Smooth muscle cell (in vitro differentiated cells): ENCODE results near the gene DCDC2. TPM values are rescaled to one million over a fixed set of nuclear protein-coding genes. Genes with fewer than 3 reads are reported as not detected.
"Not testable (repeated sequence)": the region's sequence is repeated elsewhere in the genome, so short reads cannot be mapped to it uniquely, and the experiment has no call there.

Experiments
- DNase-seq: peaks from one replicate; lab custom pipeline; 2025; ENCODE audit not compliant: unreplicated experiment; lab: John Stamatoyannopoulos, UW
- H2AFZ ChIP-seq: fragments of 200-600 bp; sonication (generic); 2 replicates; pipeline ENCODE4 v1.6.0; 2016; ENCODE audit warnings: antibody characterized with exemption, low read depth, mild to moderate bottlenecking
- H3F3A ChIP-seq: fragments of 200-600 bp; sonication (generic); 2 replicates; pipeline ENCODE4 v1.6.0; 2017; ENCODE audit warnings: antibody characterized with exemption, low read depth
- H3K27ac ChIP-seq: fragments of 200-600 bp; sonication (generic); 2 replicates; pipeline ENCODE4 v1.5.1; 2016; ENCODE audit warnings: low read depth, mild to moderate bottlenecking
- H3K27me3 ChIP-seq: fragments of 200-600 bp; sonication (generic); 2 replicates; pipeline ENCODE4 v1.6.1; 2016; ENCODE audit warnings: low read depth, mild to moderate bottlenecking
- H3K36me3 ChIP-seq: fragments of 200-600 bp; sonication (generic); 2 replicates; pipeline ENCODE4 v1.5.1; 2016; ENCODE audit warnings: low read depth
- H3K4me1 ChIP-seq: fragments of 200-600 bp; sonication (generic); 2 replicates; pipeline ENCODE4 v1.5.1; 2016; ENCODE audit warnings: low read depth
- H3K4me2 ChIP-seq: fragments of 200-600 bp; sonication (generic); 2 replicates; pipeline ENCODE4 v1.6.0; 2016; ENCODE audit warnings: mild to moderate bottlenecking
- H3K4me3 ChIP-seq: fragments of 200-600 bp; sonication (generic); 2 replicates; pipeline ENCODE4 v1.5.1; 2016; ENCODE audit warnings: mild to moderate bottlenecking
- H3K79me2 ChIP-seq: fragments of 200-600 bp; sonication (generic); 2 replicates; pipeline ENCODE4 v1.6.0; 2016; ENCODE audit warnings: low read depth, mild to moderate bottlenecking
- H3K9ac ChIP-seq: fragments of 200-600 bp; sonication (generic); 2 replicates; pipeline ENCODE4 v1.6.0; 2016; ENCODE audit warnings: low read depth
- H3K9me3 ChIP-seq: fragments of 200-600 bp; sonication (generic); replicated peaks from 2 replicates; pipeline ENCODE4 v1.5.1; 2016; ENCODE audit warnings: low read depth
- H4K20me1 ChIP-seq: fragments of 200-600 bp; sonication (generic); 2 replicates; pipeline ENCODE4 v1.6.0; 2016; ENCODE audit warnings: low read depth
- WGBS: methylation state at CpG from one replicate; pipeline ENCODE4 v1.1.7; 2016; ENCODE audit warnings: low lambda C conversion rate; 5-methylcytosine and 5-hydroxymethylcytosine counted together
- polyA plus RNA-seq: library from polyadenylated mRNA; unstranded; fragments of >200 nt; fragmentation: Nextera tagmentation; extraction: Ambion mirVana; gene quantifications from 2 replicates; pipeline ENCODE4 v1.2.1, GENCODE V29; 2016
- total RNA-seq: library from RNA; depleted of rRNA; stranded (reverse); fragments of >200 nt; gene quantifications from 2 replicates; pipeline ENCODE4 v1.2.3, GENCODE V29; 2014
- TF ChIP-seq, protein P1 (sequence below): fragments of 200-600 bp; sonication (generic); IDR thresholded peaks from 2 replicates; pipeline ENCODE4 v1.5.1; 2017; ENCODE audit warnings: borderline replicate concordance, mild to moderate bottlenecking, antibody characterized with exemption; ENCODE audit not compliant: insufficient read depth, poor library complexity, severe bottlenecking

The DCDC2 gene
- total and polyA plus RNA-seq, 2 experiments from 2014 or later, result not detected

DNA sequence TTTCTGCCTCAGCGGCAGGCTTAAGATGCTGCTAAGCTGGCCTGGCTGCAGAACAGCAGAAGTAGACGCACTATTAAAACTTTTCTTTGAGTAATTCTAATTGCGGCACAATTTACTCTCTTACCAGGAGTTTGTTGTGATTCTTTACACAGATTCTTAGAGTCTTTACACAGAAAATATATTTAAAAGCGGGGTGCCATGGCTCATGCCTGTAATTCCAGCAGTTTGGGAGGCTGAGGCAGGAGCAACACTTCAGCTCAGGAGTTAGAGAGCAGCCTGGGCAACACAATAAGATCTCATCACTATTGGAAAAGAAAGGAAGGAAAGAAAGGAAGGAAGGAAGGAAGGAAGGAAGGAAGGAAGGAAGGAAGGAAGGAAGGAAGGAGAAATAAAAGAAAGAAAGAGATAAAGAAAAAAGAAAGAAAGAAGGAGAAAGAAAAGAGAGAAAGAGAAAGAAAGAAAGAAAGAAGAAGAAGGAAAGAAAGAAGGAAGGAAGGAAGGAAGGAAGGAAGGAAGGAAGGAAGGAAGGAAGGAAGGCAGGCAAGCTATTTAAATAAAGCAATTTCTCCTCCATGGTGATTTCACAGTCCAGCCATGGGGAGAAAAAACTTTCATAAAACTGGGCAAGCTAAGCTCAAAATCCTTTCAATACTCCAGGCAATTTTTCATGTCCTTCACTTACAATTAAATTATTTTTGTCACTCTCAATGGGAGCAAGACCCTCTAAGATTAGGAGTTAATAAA, 23.8 kb upstream of the DCDC2 start:
- H4K20me1 ChIP-seq, result no peaks in the 10 kb centered on the region
- H3K4me3 ChIP-seq, result peak overlapping the region; percentile 25
- no peak overlapping the region for H3K27ac ChIP-seq
- H3K79me2 ChIP-seq, result no peaks in the 10 kb centered on the region
- WGBS, result 97% methylated on average over 4 of the region's 4 CpGs
- no peaks in the 10 kb centered on the region for H3K9me3 ChIP-seq
- TF ChIP-seq, protein P1, sequence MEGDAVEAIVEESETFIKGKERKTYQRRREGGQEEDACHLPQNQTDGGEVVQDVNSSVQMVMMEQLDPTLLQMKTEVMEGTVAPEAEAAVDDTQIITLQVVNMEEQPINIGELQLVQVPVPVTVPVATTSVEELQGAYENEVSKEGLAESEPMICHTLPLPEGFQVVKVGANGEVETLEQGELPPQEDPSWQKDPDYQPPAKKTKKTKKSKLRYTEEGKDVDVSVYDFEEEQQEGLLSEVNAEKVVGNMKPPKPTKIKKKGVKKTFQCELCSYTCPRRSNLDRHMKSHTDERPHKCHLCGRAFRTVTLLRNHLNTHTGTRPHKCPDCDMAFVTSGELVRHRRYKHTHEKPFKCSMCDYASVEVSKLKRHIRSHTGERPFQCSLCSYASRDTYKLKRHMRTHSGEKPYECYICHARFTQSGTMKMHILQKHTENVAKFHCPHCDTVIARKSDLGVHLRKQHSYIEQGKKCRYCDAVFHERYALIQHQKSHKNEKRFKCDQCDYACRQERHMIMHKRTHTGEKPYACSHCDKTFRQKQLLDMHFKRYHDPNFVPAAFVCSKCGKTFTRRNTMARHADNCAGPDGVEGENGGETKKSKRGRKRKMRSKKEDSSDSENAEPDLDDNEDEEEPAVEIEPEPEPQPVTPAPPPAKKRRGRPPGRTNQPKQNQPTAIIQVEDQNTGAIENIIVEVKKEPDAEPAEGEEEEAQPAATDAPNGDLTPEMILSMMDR, result no peak
- no peak overlapping the region for H2AFZ ChIP-seq
- no peaks in the 10 kb centered on the region for H3K36me3 ChIP-seq
- H3K9ac ChIP-seq, result no peak overlapping the region
- no peak for DNase-seq
- H3K27me3 ChIP-seq, result no peaks in the 10 kb centered on the region
- H3K4me2 ChIP-seq, result no peak overlapping the region
- no peaks in the 10 kb centered on the region for H3F3A ChIP-seq
- no peaks in the 10 kb centered on the region for H3K4me1 ChIP-seq

- no peak overlapping the region for H3K27ac ChIP-seq
- H3F3A ChIP-seq, result no peaks in the 10 kb centered on the region
- no peaks in the 10 kb centered on the region for H4K20me1 ChIP-seq
- H3K27me3 ChIP-seq, result no peaks in the 10 kb centered on the region
- TF ChIP-seq, protein P1, result no peak
- H3K9ac ChIP-seq, result no peak overlapping the region
- no peaks in the 10 kb centered on the region for H3K4me1 ChIP-seq
- H3K79me2 ChIP-seq, result no peaks in the 10 kb centered on the region
- H2AFZ ChIP-seq, result no peak overlapping the region
- H3K4me2 ChIP-seq, result no peak overlapping the region
- H3K36me3 ChIP-seq, result no peaks in the 10 kb centered on the region
- no peak overlapping the region for H3K4me3 ChIP-seq
- WGBS, result 72% methylated on average over 1 of the region's 1 CpG
- no peak for DNase-seq
- H3K9me3 ChIP-seq, result no peaks in the 10 kb centered on the region
Measured at GRCh38 chr6:24378473-24379097, 20.7 kb upstream of the DCDC2 start.

- 33% methylated on average over 4 of the region's 4 CpGs for WGBS
- Histone ChIP-seq H3K79me2 (no peaks in the 10 kb centered on the region), H3K27me3 (no peaks in the 10 kb centered on the region), H3K4me3 (no peak overlapping the region), H4K20me1 (no peaks in the 10 kb centered on the region), H3K9ac (no peak overlapping the region), H3K4me1 (no peaks in the 10 kb centered on the region), H3K4me2 (no peak overlapping the region), H3K27ac (no peak overlapping the region), H3K36me3 (no peaks in the 10 kb centered on the region), H3F3A (no peaks in the 10 kb centered on the region), H2AFZ (no peak overlapping the region), H3K9me3 (no peaks in the 10 kb centered on the region)
- TF ChIP-seq, protein P1, result no peak
- DNase-seq, result no peak
Measured at GRCh38 chr6:24376871-24377270, 19.0 kb upstream of the DCDC2 start.

DNA sequence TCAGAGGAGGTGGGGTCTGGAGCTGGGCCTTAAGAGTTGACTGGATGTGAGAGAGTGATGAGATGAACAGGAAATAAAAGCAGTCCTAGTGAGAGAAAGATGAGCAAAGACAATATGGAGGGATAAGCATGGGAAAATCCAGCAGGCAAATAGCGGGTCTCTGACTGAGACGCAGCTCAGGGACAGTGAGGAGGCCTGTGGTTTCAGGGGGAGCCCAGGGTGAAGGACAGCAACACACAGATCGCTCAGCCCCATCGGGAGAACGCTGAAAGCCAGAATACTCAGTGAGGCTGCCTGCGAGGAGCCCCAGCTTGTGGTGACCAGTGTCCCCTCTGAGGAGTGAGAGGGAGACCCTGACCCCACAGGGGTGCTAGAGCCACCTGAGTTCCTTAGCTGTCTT, 16.8 kb upstream of the DCDC2 start:
- no peaks in the 10 kb centered on the region for H3F3A ChIP-seq
- H3K4me3 ChIP-seq, result no peak overlapping the region
- no peaks in the 10 kb centered on the region for H3K4me1 ChIP-seq
- H3K79me2 ChIP-seq, result no peaks in the 10 kb centered on the region
- no peaks in the 10 kb centered on the region for H3K9me3 ChIP-seq
- 93% methylated on average over 6 of the region's 6 CpGs for WGBS
- no peak overlapping the region for H3K9ac ChIP-seq
- no peak overlapping the region for H3K27ac ChIP-seq
- H4K20me1 ChIP-seq, result no peaks in the 10 kb centered on the region
- H3K36me3 ChIP-seq, result no peaks in the 10 kb centered on the region
- TF ChIP-seq, protein P1, result no peak
- DNase-seq, result no peak
- H3K4me2 ChIP-seq, result no peak overlapping the region
- H3K27me3 ChIP-seq, result no peaks in the 10 kb centered on the region
- H2AFZ ChIP-seq, result no peak overlapping the region

DNA sequence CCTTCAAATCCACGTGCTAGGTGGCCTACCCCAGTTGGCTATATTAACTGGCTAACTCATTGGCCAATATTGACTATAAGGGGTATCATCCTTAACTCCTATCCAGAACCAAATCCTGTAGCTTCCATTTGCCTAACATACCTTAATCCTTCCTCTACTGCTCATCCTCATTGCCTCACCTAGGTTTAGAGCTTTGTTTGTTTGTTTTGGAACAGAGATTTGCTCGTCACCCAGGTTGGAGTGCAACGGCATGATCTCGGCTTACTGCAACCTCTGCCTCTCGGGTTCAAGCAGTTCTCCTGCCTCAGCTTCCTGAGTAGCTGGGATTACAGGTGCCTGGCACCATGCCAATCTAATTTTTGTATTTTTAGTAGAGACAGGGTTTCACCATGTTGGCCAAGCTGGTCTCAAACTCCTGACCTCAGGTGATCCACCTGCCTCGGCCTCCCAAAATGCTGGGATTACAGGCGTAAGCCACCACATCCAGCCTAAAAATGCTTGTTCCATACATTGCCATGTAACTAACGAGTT, 7.3 kb upstream of the DCDC2 start:
- 89% methylated on average over 8 of the region's 8 CpGs for WGBS
- not testable (repeated sequence) for H3K36me3 ChIP-seq, H3K4me2 ChIP-seq, H3K4me1 ChIP-seq, H3K27ac ChIP-seq, H3F3A ChIP-seq, H3K4me3 ChIP-seq, H3K27me3 ChIP-seq, H4K20me1 ChIP-seq, H3K79me2 ChIP-seq, H2AFZ ChIP-seq, H3K9me3 ChIP-seq, DNase-seq, H3K9ac ChIP-seq
